ENCODE measurements around the gene LHX3. TPM values are rescaled to one million over a fixed set of nuclear protein-coding genes. Genes with fewer than 3 reads are reported as not detected.

LHX3 gene
- total RNA-seq, 1 experiment from 2014 or later: not detected

DNA sequence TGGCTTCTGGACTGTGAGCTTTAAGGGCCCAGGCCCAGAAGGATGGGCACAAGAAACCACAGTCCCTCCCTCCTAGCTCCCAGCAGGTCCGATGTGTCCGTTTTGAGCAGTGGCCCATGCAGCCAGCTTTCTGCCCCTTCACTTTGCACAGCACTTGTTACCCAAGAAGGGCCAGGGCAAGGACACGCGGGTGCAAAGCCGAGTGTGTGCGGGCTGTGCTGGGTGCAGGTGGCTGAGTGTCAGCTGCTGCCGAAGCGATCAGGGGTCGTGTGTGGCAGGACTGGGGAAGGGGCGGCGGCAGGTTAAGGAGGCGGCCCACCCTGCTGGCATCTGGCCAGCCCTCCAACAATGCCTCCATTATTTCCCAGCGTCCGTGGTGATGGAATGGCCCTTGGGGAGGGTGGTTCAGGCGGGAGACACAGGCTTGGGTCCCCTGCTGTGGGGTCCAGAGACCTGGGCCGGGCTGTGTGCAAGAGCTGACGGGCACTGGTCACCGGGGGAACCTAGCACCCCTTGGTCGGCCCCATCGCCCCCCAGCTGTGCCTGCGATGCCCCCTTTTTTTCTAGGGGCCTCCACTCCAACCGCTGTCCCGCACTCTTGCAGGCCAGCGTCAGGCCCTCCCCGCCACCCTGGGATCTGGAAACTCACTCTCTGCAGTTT, 653 bp downstream of the LHX3 start:
- no peak overlapping the region for H2BK5ac ChIP-seq (ENCODE audit: insufficient read length, low read length)
- H3K79me2 ChIP-seq (ENCODE audit: insufficient read depth, low read length): no peaks in the 10 kb centered on the region
- no peak overlapping the region for H3T11ph ChIP-seq (ENCODE audit: low read length)
- H4K5ac ChIP-seq (ENCODE audit: insufficient read length, low read depth, low read length): no peak overlapping the region
- no peak overlapping the region for H4K8ac ChIP-seq (replicated peaks; ENCODE audit: insufficient read length, low read depth, low read length)
- H2BK15ac ChIP-seq (ENCODE audit: low read depth, low read length): no peak overlapping the region
- Mint-ChIP-seq H3K36me3 (ENCODE audit: insufficient read depth in 1 of 3, low read depth in 3 of 3) (peaks cover 7 to 20% (median 11%) of the 10 kb centered on the region in 3 experiments; a peak in 6 of 7 replicates), H3K27ac (no peak overlapping the region), H3K27me3 (ENCODE audit: low read depth) (peaks cover 71% of the 10 kb centered on the region), H3K4me3 (no peak overlapping the region), H3K4me1 (peaks cover 0 to 11% of the 10 kb centered on the region in 2 experiments; a peak in 1 of 4 replicates), H3K9me3 (no peaks in the 10 kb centered on the region)
- no peak overlapping the region for H3K18ac ChIP-seq (ENCODE audit: insufficient read length, low read depth, low read length)
- H3K27ac ChIP-seq (ENCODE audit: insufficient read length, low read depth, low read length): no peak overlapping the region
- TF ChIP-seq, protein P1, sequence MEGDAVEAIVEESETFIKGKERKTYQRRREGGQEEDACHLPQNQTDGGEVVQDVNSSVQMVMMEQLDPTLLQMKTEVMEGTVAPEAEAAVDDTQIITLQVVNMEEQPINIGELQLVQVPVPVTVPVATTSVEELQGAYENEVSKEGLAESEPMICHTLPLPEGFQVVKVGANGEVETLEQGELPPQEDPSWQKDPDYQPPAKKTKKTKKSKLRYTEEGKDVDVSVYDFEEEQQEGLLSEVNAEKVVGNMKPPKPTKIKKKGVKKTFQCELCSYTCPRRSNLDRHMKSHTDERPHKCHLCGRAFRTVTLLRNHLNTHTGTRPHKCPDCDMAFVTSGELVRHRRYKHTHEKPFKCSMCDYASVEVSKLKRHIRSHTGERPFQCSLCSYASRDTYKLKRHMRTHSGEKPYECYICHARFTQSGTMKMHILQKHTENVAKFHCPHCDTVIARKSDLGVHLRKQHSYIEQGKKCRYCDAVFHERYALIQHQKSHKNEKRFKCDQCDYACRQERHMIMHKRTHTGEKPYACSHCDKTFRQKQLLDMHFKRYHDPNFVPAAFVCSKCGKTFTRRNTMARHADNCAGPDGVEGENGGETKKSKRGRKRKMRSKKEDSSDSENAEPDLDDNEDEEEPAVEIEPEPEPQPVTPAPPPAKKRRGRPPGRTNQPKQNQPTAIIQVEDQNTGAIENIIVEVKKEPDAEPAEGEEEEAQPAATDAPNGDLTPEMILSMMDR (conservative IDR thresholded peaks at IDR 0.05): no peak
- no peaks in the 10 kb centered on the region for H3K79me1 ChIP-seq (ENCODE audit: insufficient read depth, low read depth, low read length, poor library complexity, severe bottlenecking)
- no peaks in the 10 kb centered on the region for H3K4me1 ChIP-seq (ENCODE audit: insufficient read depth, low read length)
- H4K91ac ChIP-seq (ENCODE audit: insufficient read length, low read depth, low read length): no peak overlapping the region
- H3K9me3 ChIP-seq (ENCODE audit: control insufficient read depth, low read depth, low read length): no peaks in the 10 kb centered on the region
- H2BK12ac ChIP-seq (ENCODE audit: insufficient read length, low read depth, low read length): no peak overlapping the region
- no peaks in the 10 kb centered on the region for H4K20me1 ChIP-seq (ENCODE audit: control insufficient read depth, insufficient read depth, insufficient read length)
- no peak overlapping the region for H2AK5ac ChIP-seq (ENCODE audit: insufficient read length, low read length)
- H2AFZ ChIP-seq (ENCODE audit: low read length): no peak overlapping the region
- no peak overlapping the region for H2BK120ac ChIP-seq (ENCODE audit: low read depth, low read length, poor library complexity, severe bottlenecking)
- no peak overlapping the region for H3K23ac ChIP-seq (ENCODE audit: insufficient read length, low read depth, low read length)
- no peak overlapping the region for H3K4ac ChIP-seq (ENCODE audit: low read depth, low read length)
- no peak overlapping the region for H3K4me2 ChIP-seq (ENCODE audit: insufficient read depth, insufficient read length, low read length)
- no peak overlapping the region for H3K56ac ChIP-seq (ENCODE audit: insufficient read length, low read depth, low read length)
- H3K23me2 ChIP-seq (ENCODE audit: insufficient read length, low read depth, low read length, poor library complexity, severe bottlenecking): no peaks in the 10 kb centered on the region
- H3K14ac ChIP-seq (ENCODE audit: insufficient read depth, low read length): no peak overlapping the region
- no peak for DNase-seq
- WGBS (ENCODE audit: extremely low coverage, insufficient read length, low lambda C conversion rate): no CpG with 5 or more reads among the region's 25 CpGs
- H3K9ac ChIP-seq (ENCODE audit: extremely low read depth, insufficient read length, low read length): no peak overlapping the region
- H2BK20ac ChIP-seq (ENCODE audit: low read depth, low read length, poor library complexity, severe bottlenecking): no peak overlapping the region
- H3K27me3 ChIP-seq (ENCODE audit: insufficient read depth, low read length): peaks cover 54% of the 10 kb centered on the region

All from H9 (cell line).